ENCODE data around the gene FRMPD3. TPM values are rescaled to one million over a fixed set of nuclear protein-coding genes. Genes with fewer than 3 reads are reported as not detected.
A peak's percentile ranks its signal among the peaks of the same experiment; 100 is the strongest.

Gene FRMPD3
- total RNA-seq (2022): 0.99 and 1.0 TPM in 2 replicates
- percentile 32 among the genes with signal in this experiment for Bru-seq, nascent RNA
- percentile 24 among the genes with signal in this experiment for BruChase-seq, experiment 1, labeled RNA remaining after a 6-hour chase
- percentile 25 among the genes with signal in this experiment for BruChase-seq, experiment 2, labeled RNA remaining after a 2-hour chase
- long read RNA-seq, partial matches to known transcripts: 0 of 1 reads
- long read RNA-seq, other reads (novel, unspliced or antisense): 1 of 1 reads

- intact Hi-C loops (cut with micrococcal nuclease; ENCODE audit: unreplicated experiment): loop anchor here (10.0 kb wide), 1 partner anchor 554 kb away; no protein-coding TSS in a partner anchor
- peak; percentile 49 for DNase-seq
- Mint-ChIP-seq H3K27me3 (ENCODE audit: unreplicated experiment) (peaks cover 37% of the 10 kb centered on the region), H3K27ac (ENCODE audit: unreplicated experiment) (peak within 1 kb of the TSS; percentile 61), H3K4me3 (ENCODE audit: low read depth, unreplicated experiment) (peak within 1 kb of the TSS; percentile 64), H3K9me3 (ENCODE audit: low read depth, unreplicated experiment) (no peaks in the 10 kb centered on the region), H3K36me3 (ENCODE audit: insufficient read depth, unreplicated experiment) (peaks cover 12% of the 10 kb centered on the region), H3K4me1 (ENCODE audit: low read depth, unreplicated experiment) (peaks cover 16% of the 10 kb centered on the region)
- CTCF ChIA-PET: no interaction called here
- no peak for TF ChIP-seq CTCF (IDR thresholded peaks at IDR 0.05; ENCODE audit: unreplicated experiment)
- BruUV-seq (replicated peaks): no TSS peak
These were observed at the start of gene FRMPD3 for GRCh38 chrX:107448998-107449835. Gene FRMPD3 (plus strand): TSS chrX:107449652. CDS start chrX:107526589, 76,937 bp downstream.

- no peak for DNase-seq
- TF ChIP-seq CTCF (IDR thresholded peaks at IDR 0.05; ENCODE audit: unreplicated experiment): no peak
- Mint-ChIP-seq H3K9me3 (ENCODE audit: low read depth, unreplicated experiment) (peaks cover 4% of the 10 kb centered on the region), H3K27me3 (ENCODE audit: unreplicated experiment) (peaks cover 44% of the 10 kb centered on the region), H3K4me1 (ENCODE audit: low read depth, unreplicated experiment) (no peaks in the 10 kb centered on the region), H3K4me3 (ENCODE audit: low read depth, unreplicated experiment) (no peak overlapping the region), H3K27ac (ENCODE audit: unreplicated experiment) (no peak overlapping the region), H3K36me3 (ENCODE audit: insufficient read depth, unreplicated experiment) (no peaks in the 10 kb centered on the region)
- intact Hi-C loops (cut with micrococcal nuclease; ENCODE audit: unreplicated experiment): no loop called here
- CTCF ChIA-PET: interaction anchor here (0.6 to 0.7 kb wide), 2 partner anchors 39 to 210 kb away, joined by 5 to 6 read pairs; no protein-coding TSS in a partner anchor
- no TSS peak for BruUV-seq (replicated peaks)
These were observed 28.9 kb upstream of the FRMPD3 start for GRCh38 chrX:107420571-107420970.

- H3K27ac Mint-ChIP-seq (ENCODE audit: unreplicated experiment): no peak overlapping the region
- BruUV-seq (replicated peaks): no TSS peak
- H3K4me1 Mint-ChIP-seq (ENCODE audit: low read depth, unreplicated experiment): no peaks in the 10 kb centered on the region
- intact Hi-C loops (cut with micrococcal nuclease; ENCODE audit: unreplicated experiment): no loop called here
- CTCF ChIA-PET: no interaction called here
- no peak for TF ChIP-seq CTCF (IDR thresholded peaks at IDR 0.05; ENCODE audit: unreplicated experiment)
- peaks cover 4% of the 10 kb centered on the region for H3K9me3 Mint-ChIP-seq (ENCODE audit: low read depth, unreplicated experiment)
- H3K4me3 Mint-ChIP-seq (ENCODE audit: low read depth, unreplicated experiment): no peak overlapping the region
- DNase-seq: no peak
- peaks cover 40% of the 10 kb centered on the region for H3K27me3 Mint-ChIP-seq (ENCODE audit: unreplicated experiment)
- no peaks in the 10 kb centered on the region for H3K36me3 Mint-ChIP-seq (ENCODE audit: insufficient read depth, unreplicated experiment)
These were observed 28.1 kb upstream of the FRMPD3 start for GRCh38 chrX:107421337-107421861.

- peaks cover 6% of the 10 kb centered on the region for H3K27me3 Mint-ChIP-seq (ENCODE audit: unreplicated experiment)
- intact Hi-C loops (cut with micrococcal nuclease; ENCODE audit: unreplicated experiment): loop anchor here (1.0 kb wide), 1 partner anchor 404 kb away; no protein-coding TSS in a partner anchor
- DNase-seq: peak; percentile 45
- no peaks in the 10 kb centered on the region for H3K36me3 Mint-ChIP-seq (ENCODE audit: insufficient read depth, unreplicated experiment)
- peaks cover 4% of the 10 kb centered on the region for H3K9me3 Mint-ChIP-seq (ENCODE audit: low read depth, unreplicated experiment)
- peak; percentile 32 for TF ChIP-seq CTCF (IDR thresholded peaks at IDR 0.05; ENCODE audit: unreplicated experiment)
- BruUV-seq (replicated peaks): no TSS peak
- H3K27ac Mint-ChIP-seq (ENCODE audit: unreplicated experiment): no peak overlapping the region
- no peaks in the 10 kb centered on the region for H3K4me1 Mint-ChIP-seq (ENCODE audit: low read depth, unreplicated experiment)
- H3K4me3 Mint-ChIP-seq (ENCODE audit: low read depth, unreplicated experiment): no peak overlapping the region
- CTCF ChIA-PET: no interaction called here
These were observed 20.4 kb upstream of the FRMPD3 start for GRCh38 chrX:107429090-107429489.
